Stimulated activated CD4-positive, alpha-beta T cell treated with anti-CD3 and anti-CD28 coated beads, TNF-alpha, amount 100 ng/mL, for 1 hour (primary cell): ENCODE data around the gene RPS21.

Experiments
- DNase-seq, 3 donors: peaks; one replicate each; pipeline ENCODE4 v3.0.0-alpha.2; 2020; ENCODE audit warnings: low read depth in 3 of 3, low spot score in 1 of 3

RPS21 gene

GRCh38 chr20:62386383-62387218 lies at the start of gene RPS21:
Gene RPS21, plus strand, starts transcription at chr20:62387103. Its CDS starts 236 bp downstream, at chr20:62387339.
- DNase-seq, result peak; percentile 81 to 89 (median 86)

GRCh38 chr20:62337558-62338293 lies 49.2 kb upstream of the RPS21 start:
- no peak for DNase-seq

GRCh38 chr20:62338294-62338620 lies 48.6 kb upstream of the RPS21 start:
- no peak for DNase-seq

- no peak for DNase-seq
Measured at GRCh38 chr20:62339647-62340062, 47.2 kb upstream of the RPS21 start.

- DNase-seq, result no peak
Measured at GRCh38 chr20:62342910-62343309, 44.0 kb upstream of the RPS21 start.

- no peak for DNase-seq
Measured at GRCh38 chr20:62344092-62344491, 42.8 kb upstream of the RPS21 start.

GRCh38 chr20:62344782-62345181 lies 42.1 kb upstream of the RPS21 start:
- no peak for DNase-seq

- no peak for DNase-seq
Measured at GRCh38 chr20:62345681-62346370, 41.1 kb upstream of the RPS21 start.

GRCh38 chr20:62346398-62347150 lies 40.3 kb upstream of the RPS21 start:
- DNase-seq, result no peak

- no peak for DNase-seq
Measured at GRCh38 chr20:62347151-62347404, 39.8 kb upstream of the RPS21 start.

GRCh38 chr20:62347445-62347844 lies 39.5 kb upstream of the RPS21 start:
- DNase-seq, result no peak

- DNase-seq, result no peak
Measured at GRCh38 chr20:62348604-62349003, 38.3 kb upstream of the RPS21 start.

- DNase-seq, result no peak
Measured at GRCh38 chr20:62349556-62350097, 37.3 kb upstream of the RPS21 start.

GRCh38 chr20:62350098-62350628 lies 36.7 kb upstream of the RPS21 start:
- DNase-seq, result no peak

GRCh38 chr20:62350629-62351422 lies 36.1 kb upstream of the RPS21 start:
- no peak for DNase-seq

GRCh38 chr20:62351469-62352401 lies 35.2 kb upstream of the RPS21 start:
- no peak for DNase-seq

GRCh38 chr20:62352402-62353288 lies 34.3 kb upstream of the RPS21 start:
- no peak for DNase-seq
